Esophagus squamous epithelium (tissue), 5 donors: ENCODE data around the gene MGAT1. TPM values are rescaled to one million over a fixed set of nuclear protein-coding genes. Genes with fewer than 3 reads are reported as not detected.

Experiments
- DNase-seq: peaks from one replicate; lab custom pipeline; 2025; lab: John Stamatoyannopoulos, UW
- H3K27ac ChIP-seq, 4 donors: fragments of 200-600 bp; sonication (generic); one replicate each; pipeline ENCODE4 v1.5.1; 2016 to 2019; ENCODE audit warnings: mild to moderate bottlenecking in 1 of 4
- H3K27me3 ChIP-seq, 4 donors: fragments of 200-600 bp; sonication (generic); 1 replicate in 3 of 4; 2 replicates in 1 of 4; pipeline versions ENCODE4 v1.5.1 to v1.6.0; 2017 to 2021; ENCODE audit warnings: antibody characterized with exemption in 1 of 4
- H3K36me3 ChIP-seq, 3 donors: fragments of 200-600 bp; sonication (generic); one replicate each; pipeline ENCODE4 v1.5.1; 2016 to 2019
- H3K4me1 ChIP-seq, 3 donors: fragments of 200-600 bp; sonication (generic); one replicate each; pipeline ENCODE4 v1.5.1; 2017 to 2019
- H3K4me3 ChIP-seq, 4 donors: fragments of 200-600 bp; sonication (generic); 1 replicate in 3 of 4; 2 replicates in 1 of 4; pipeline ENCODE4 v1.5.1; 2016 to 2019; ENCODE audit warnings: mild to moderate bottlenecking in 2 of 4, moderate library complexity in 1 of 4
- H3K9me3 ChIP-seq, 3 donors: fragments of 200-600 bp; sonication (generic); one replicate each; pipeline ENCODE4 v1.5.1; 2016 to 2019
- POLR2A ChIP-seq, 4 donors: fragments of 450-650 bp; IDR thresholded peaks; one replicate each; pipeline ENCODE4 v1.6.1; 2017; ENCODE audit warnings: antibody characterized with exemption in 4 of 4, mild to moderate bottlenecking in 4 of 4, moderate library complexity in 3 of 4
- whole genome bisulfite sequencing, 2 donors: methylation state at CpG; one replicate each; pipeline ENCODE4 v1.1.5; 2018; 5-methylcytosine and 5-hydroxymethylcytosine counted together
- intact Hi-C: fragments of 100-400 bp; cut with DNase I; formaldehyde crosslinking; loops from one replicate; pipeline ENCODE4 v1.15.0; 2022
- total RNA-seq, 4 donors: library from RNA; depleted of rRNA; stranded (reverse); fragments of >200 nt; gene quantifications; one replicate each; pipeline ENCODE4 v1.1.0, GENCODE V29; 2016
- TF ChIP-seq, protein P1 (sequence below), 6 experiments: fragments of 450-650 bp in 4 of 6; fragments of 200-600 bp in 2 of 6; sonication (generic) in 2 of 6; IDR thresholded peaks; one replicate each; pipeline ENCODE4 v1.5.1; 2016 to 2019; ENCODE audit warnings: antibody characterized with exemption in 6 of 6, mild to moderate bottlenecking in 4 of 6, moderate library complexity in 4 of 6
- donor health status: DM: yes; HTN: yes; CAD: no.

The MGAT1 gene
- total RNA-seq, 4 donors from 2014 or later, result 62.6 to 163 (median 111) TPM

DNA sequence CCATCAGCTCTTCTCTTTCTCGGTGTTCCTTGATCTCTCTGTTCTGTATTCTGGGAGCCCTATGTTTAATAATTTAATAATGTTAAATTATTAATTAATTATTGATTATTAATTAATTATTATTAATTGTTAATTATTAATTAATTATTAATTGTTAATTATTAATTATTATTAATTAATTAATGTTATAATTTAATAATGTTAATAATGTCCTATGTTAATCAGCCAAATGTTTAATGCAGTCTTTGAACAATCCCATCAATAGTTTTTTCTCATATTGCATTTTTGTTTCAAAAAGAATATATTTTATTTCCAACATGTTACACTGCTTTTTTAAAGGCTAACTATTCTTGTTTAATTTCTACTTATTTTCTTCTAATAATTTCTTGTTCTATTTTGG lies 26.2 kb downstream of the MGAT1 start:
- WGBS, 2 donors, result 74 to 96% methylated on average over 1 of the region's 1 CpG
- H3K4me1 ChIP-seq, result no peaks in the 10 kb centered on the region
- peaks cover 0 to 5% (median 0%) of the 10 kb centered on the region in 4 donors for H3K27me3 ChIP-seq
- TF ChIP-seq, protein P1, sequence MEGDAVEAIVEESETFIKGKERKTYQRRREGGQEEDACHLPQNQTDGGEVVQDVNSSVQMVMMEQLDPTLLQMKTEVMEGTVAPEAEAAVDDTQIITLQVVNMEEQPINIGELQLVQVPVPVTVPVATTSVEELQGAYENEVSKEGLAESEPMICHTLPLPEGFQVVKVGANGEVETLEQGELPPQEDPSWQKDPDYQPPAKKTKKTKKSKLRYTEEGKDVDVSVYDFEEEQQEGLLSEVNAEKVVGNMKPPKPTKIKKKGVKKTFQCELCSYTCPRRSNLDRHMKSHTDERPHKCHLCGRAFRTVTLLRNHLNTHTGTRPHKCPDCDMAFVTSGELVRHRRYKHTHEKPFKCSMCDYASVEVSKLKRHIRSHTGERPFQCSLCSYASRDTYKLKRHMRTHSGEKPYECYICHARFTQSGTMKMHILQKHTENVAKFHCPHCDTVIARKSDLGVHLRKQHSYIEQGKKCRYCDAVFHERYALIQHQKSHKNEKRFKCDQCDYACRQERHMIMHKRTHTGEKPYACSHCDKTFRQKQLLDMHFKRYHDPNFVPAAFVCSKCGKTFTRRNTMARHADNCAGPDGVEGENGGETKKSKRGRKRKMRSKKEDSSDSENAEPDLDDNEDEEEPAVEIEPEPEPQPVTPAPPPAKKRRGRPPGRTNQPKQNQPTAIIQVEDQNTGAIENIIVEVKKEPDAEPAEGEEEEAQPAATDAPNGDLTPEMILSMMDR (IDR thresholded peaks at IDR 0.05), result no peak
- TF ChIP-seq POLR2A (IDR thresholded peaks at IDR 0.05), result no peak
- H3K9me3 ChIP-seq, result peaks cover 0 to 5% (median 3%) of the 10 kb centered on the region in 3 donors
- H3K4me3 ChIP-seq, result no peak overlapping the region
- intact Hi-C loops, result no loop called here
- H3K27ac ChIP-seq, result no peak overlapping the region
- DNase-seq, result no peak
- H3K36me3 ChIP-seq, result no peaks in the 10 kb centered on the region

DNA sequence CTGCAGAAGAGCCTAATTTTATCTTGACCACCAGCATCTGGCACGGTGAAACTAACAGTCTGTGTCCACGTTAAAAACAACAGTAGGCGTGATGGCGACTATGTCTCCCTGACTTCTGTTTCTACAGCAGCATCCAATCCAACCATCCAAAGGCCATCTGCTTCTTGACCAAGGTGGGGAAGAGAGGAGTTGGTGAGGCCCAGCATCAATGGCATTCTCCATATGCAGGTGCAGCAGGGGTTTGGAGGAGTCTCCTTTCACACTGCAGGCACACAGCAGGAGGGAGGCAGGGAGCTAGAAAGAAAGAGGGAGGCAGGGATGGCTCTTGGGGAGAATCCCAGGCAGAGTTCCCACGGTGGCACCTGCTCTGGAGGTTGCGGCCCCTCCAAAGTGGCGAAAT lies 27.0 kb downstream of the MGAT1 start:
- no peaks in the 10 kb centered on the region for H3K4me1 ChIP-seq
- H3K27me3 ChIP-seq, result peaks cover 0 to 5% (median 0%) of the 10 kb centered on the region in 4 donors
- TF ChIP-seq, protein P1 (IDR thresholded peaks at IDR 0.05), result no peak
- no peak for TF ChIP-seq POLR2A (IDR thresholded peaks at IDR 0.05)
- H3K4me3 ChIP-seq, result no peak overlapping the region
- peaks cover 0 to 7% (median 3%) of the 10 kb centered on the region in 3 donors for H3K9me3 ChIP-seq
- DNase-seq, result no peak
- H3K36me3 ChIP-seq, result no peaks in the 10 kb centered on the region
- H3K27ac ChIP-seq, result no peak overlapping the region
- intact Hi-C loops, result no loop called here
- 92 to 93% methylated on average over 7 of the region's 7 CpGs for WGBS, 2 donors

DNA sequence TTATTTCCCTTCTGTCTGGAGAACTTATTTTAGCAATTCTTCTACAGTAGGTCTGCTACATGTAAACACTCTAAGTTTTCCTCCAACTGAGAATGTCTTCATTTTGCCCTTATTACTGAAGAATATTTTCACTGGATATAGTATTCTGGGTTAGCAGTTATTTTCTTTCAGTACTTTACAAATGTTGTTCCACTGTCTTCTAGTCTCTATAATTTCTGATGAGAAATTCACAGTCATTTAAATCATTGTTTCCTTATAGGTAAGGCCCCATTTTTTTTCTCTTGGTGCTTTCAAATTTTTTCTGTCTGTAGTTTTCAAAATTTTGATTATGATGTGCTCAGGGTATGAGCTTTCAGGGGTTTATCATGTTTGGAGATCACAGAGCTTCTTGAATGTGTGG lies 30.8 kb downstream of the MGAT1 start:
- Histone ChIP-seq H3K27me3 (peaks cover 0 to 5% (median 0%) of the 10 kb centered on the region in 4 donors), H3K4me1 (no peaks in the 10 kb centered on the region), H3K36me3 (no peaks in the 10 kb centered on the region), H3K27ac (no peak overlapping the region), H3K4me3 (no peak overlapping the region), H3K9me3 (peaks cover 0 to 7% (median 3%) of the 10 kb centered on the region in 3 donors)
- no peak for DNase-seq
- intact Hi-C loops, result no loop called here
- TF ChIP-seq, protein P1 (IDR thresholded peaks at IDR 0.05), result no peak
- no peak for TF ChIP-seq POLR2A (IDR thresholded peaks at IDR 0.05)

DNA sequence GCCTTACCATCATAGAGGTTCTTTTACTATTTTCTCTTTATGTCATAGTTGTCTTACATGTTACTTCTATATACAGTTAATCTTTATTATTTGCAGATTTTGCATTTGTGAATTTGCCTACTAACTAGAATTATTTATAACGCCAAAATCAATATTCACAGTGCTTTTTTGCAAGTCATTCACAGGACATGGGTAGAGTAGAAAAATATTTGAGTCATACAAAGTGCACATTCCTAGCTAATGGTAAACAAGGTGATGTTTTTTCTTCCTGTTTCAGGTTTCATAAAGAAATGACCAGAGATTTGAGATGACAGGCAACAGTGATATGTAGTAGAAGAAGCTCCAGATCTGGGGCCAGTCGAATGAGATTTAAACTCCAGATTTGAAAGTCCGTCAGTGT lies 32.8 kb downstream of the MGAT1 start:
- no peak overlapping the region for H3K4me3 ChIP-seq
- intact Hi-C loops, result no loop called here
- no peak for DNase-seq
- H3K36me3 ChIP-seq, result no peaks in the 10 kb centered on the region
- no peaks in the 10 kb centered on the region for H3K4me1 ChIP-seq
- H3K27me3 ChIP-seq, result peaks cover 0 to 5% (median 0%) of the 10 kb centered on the region in 4 donors
- TF ChIP-seq, protein P1 (IDR thresholded peaks at IDR 0.05), result no peak
- no peak for TF ChIP-seq POLR2A (IDR thresholded peaks at IDR 0.05)
- peaks cover 0 to 7% (median 3%) of the 10 kb centered on the region in 3 donors for H3K9me3 ChIP-seq
- no peak overlapping the region for H3K27ac ChIP-seq
- WGBS, 2 donors, result 78 to 85% methylated on average over 2 to 3 of the region's 3 CpGs

DNA sequence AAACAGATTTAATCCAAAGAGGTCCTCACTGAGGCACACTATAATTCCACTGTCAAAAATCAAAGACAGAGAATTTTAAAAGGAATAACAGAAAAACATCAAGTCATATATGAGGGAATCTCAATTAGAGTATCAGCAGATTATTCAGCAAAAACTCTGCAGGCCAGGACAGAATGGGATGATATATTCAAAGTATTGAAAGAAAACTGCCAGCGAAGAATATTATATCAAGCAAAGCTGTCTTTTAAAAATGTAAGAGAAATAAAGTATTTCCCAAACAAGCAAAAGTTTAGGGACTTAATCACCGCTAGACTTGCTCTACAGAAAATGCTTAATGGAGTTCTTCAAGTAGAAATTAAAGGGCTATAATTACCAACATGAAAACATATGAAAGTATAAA lies 47.0 kb downstream of the MGAT1 start:
- Histone ChIP-seq H3K4me3 (no peak overlapping the region), H3K9me3 (peaks cover 0 to 10% (median 0%) of the 10 kb centered on the region in 3 donors), H3K36me3 (no peaks in the 10 kb centered on the region), H3K4me1 (no peaks in the 10 kb centered on the region), H3K27ac (no peak overlapping the region), H3K27me3 (peaks cover 0 to 9% (median 0%) of the 10 kb centered on the region in 4 donors)
- 47 to 72% methylated on average over 2 of the region's 2 CpGs for WGBS, 2 donors
- no peak for TF ChIP-seq POLR2A (IDR thresholded peaks at IDR 0.05)
- TF ChIP-seq, protein P1 (IDR thresholded peaks at IDR 0.05), result no peak
- intact Hi-C loops, result no loop called here
- DNase-seq, result no peak
